NCI-H524 treated with DMSO at 0.1 percent for 48 hours (cell line): ENCODE results near the gene SNRPB2.
A peak's percentile ranks its signal among the peaks of the same experiment; 100 is the strongest.

Experiments
- DNase-seq: peaks from one replicate; lab custom pipeline; 2025; lab: John Stamatoyannopoulos, UW

The SNRPB2 gene

DNA sequence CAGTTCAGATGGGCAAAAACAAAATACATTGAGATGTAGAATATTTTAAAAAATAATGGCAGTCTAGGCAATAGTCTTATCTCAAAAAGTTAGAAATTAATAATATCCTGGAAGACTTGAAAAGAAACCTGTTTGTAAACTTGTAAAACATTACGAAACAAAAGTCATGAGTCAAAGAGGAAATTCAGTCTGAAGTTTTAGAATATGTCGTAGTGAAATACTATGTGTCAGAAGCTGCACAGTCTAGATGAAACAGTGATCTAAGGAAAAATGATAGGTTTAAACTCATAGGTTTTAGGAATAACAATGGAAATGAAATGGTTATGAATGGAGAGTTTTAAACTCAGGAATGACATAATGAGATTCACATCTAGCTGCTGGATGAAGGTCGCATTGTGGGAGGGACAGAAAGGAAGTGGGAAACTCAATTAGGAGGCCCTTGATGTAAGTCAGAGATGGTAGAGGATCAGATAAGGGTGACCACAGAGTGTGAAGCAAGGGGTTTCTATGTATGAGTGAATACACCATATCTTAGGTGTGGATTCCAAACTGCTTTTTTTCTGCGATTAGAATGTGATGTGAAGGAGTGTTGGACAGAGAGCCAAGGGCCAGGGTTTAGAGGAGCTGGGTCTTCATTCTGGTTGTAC lies 2.8 kb downstream of the SNRPB2 start:
- no peak for DNase-seq

DNA sequence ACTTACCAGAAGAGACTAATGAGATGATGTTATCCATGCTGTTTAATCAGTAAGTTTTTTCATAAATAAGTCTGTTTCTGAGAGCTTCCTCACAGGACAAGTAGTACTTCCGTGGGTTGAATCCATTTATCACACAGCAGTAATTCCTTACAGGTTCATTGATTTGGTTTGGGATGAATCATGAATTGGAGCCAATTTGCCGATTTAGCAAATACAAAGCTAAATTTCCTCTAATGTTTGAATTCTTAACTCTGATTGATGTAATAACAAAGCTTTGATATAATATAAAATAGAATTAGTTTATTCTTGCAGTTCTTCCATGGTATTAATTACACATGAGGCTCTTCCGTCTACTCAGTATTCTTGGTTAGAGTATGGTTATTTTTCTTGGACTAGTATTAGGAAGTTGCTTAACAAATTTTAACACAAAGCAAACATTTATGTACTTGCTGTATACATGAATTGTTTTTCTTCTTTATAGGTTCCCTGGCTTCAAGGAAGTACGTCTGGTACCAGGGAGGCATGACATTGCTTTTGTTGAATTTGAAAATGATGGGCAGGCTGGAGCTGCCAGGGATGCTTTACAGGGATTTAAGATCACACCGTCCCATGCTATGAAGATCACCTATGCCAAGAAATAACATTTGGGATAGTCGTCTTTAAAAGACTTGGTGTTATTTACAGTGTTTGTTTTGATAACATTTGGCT lies 10.7 kb downstream of the SNRPB2 start:
- no peak for DNase-seq

DNA sequence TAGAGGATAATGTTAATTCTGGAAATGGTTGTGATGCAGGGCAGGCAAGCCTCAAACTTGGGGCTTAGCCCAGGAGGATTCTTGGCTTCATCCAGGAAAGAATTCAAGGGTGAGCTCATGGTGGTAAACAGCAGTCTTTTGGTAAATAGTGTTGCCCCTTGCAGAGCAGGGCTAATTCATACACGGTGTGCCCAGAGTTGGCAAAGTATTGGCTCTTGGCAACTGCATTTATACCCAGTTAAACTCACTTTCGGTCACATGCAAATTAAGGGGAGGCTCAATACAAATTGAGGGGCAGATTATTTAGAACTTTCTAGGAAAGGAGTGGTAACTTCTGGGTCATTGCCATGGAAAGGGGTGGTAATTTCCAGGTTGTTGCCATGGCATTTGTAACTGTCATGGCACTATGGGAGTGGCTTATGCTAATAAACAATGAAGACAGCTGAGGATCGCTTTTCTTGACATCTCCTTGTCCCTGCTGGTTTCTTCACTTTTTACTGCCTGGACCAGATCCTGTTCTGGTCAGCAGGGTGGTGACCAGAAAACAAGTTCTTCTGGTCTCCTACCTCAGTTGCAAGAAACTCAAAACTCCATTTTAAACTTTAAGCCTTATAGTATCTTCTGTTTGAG lies 14.5 kb downstream of the SNRPB2 start:
- DNase-seq: no peak

DNA sequence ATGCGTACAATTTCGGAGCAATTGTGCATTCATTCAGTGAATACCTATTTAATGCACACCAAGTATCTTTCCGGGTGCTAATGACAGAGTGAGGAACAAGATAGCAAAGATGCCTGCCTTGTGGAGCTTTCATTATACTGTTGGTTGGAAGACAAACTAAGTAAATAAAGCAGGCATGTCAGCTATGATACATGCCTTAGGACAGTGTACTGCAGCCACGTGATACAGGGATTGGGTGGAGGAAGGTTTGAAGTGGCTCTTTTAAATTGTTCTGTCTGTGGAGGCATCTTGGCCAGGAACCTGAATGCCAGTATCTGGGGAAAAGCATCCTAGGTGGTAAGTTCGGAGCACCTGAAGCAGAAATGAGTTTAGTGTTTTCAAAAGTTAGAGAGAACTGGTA lies 15.4 kb downstream of the SNRPB2 start:
- no peak for DNase-seq

DNA sequence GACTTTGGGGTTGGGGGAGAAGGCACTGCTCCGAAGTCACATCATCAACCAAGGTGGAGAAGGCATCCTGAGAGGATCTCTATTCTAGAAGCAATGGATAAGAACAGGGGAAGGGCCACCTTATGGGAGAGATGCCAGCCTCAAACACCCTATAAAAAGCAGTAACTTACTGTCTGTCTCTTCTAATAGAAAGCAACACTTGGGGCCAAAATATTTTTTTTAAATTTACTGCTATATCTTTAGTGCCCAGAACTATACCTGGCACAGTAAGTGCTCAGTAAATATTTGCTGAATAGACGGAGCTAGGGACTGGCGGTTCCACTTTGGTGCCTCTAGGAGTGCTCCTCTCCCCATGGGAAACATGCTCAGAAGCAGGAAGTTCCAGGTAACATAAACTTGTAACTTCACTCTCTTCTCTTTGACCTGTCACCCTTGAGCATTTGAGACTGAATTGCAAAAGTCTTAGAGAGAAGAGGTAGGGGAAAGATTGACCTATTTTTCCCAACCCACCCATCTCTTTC lies 17.5 kb downstream of the SNRPB2 start:
- DNase-seq: no peak

DNA sequence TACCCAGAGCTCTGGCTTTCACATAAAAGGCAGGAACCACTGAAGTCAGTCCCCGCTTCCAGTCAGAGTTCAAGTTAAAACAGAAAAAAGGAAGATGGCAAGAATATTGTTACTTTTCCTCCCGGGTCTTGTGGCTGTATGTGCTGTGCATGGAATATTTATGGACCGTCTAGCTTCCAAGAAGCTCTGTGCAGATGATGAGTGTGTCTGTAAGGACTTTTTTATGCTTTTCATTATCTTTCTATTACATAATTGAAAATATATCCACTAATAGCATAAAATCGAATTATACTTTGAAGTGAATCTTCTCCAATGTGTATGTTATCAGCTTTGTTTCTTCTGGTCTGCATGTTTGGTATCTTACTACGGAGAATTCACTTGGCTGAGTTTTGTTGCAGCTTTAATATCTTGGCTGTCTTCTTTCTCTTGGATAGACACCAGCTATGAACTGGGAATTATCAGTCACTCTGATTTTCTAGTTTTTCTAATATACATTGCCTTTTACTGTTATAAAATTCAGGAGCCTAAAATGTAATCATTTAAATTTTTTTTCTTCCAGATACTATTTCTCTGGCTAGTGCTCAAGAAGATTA lies 18.6 kb downstream of the SNRPB2 start, which contains the start of gene OTOR:
Gene OTOR (plus strand): TSS at position 51 of the 593 bp plus-strand sequence. CDS start 44 bp downstream, at position 95.
- no peak for DNase-seq

DNA sequence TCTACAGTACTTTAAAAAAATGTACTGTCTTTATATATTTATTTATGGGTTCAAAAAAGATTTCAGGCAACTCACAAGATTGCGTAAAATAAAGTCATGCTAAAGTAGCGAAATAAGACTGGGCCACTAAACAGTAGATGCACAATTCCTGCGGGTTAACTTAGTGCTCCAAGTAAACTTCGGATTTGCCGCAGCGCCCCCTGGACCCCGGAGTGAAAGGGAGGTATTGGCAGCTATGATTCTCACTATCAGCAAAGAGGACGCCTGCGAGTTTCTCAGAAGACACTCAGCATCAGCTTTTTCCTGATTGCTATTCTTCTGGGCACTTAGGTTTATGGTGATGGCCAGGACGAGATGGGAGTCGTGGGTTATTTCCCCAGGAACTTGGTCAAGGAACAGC lies 19.7 kb downstream of the SNRPB2 start:
- no peak for DNase-seq

DNA sequence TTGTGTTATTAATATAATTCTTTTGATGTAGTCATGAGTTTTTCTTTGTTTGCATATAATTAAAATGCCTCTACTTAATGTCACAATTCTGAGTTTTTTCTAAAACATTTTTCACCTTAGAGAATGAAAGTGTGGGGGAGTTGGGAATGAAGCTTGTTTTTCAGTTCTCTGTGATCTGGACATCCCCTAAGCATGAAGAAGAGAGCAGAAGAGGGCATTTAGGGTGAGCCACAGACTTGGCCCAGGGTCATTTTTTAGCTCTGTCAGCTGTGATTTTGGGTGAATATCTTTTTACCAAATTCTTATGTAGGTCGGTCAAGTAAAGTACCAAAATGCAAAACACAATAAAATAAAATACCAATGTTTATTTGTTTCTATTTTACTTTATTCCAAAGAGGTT lies 22.3 kb downstream of the SNRPB2 start:
- DNase-seq: no peak

DNA sequence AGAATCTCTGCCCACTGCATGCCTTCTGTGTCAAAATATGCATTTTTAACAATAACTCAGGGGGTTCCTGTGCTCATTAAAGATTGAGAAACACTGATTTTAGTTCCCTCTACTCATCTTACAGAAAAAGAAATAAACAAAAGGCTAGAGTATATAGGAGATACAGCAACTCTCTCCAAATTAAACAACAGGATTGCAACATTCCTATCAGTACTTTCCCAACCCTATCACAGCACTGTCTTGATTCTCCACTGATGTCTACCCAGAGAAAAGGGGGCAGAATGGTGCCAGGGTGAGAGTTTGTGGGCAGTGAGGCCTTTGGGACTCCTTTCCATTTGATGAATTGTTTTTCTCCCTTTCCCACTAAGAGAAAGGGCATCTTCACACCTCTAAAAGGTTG lies 23.1 kb downstream of the SNRPB2 start:
- DNase-seq: no peak

DNA sequence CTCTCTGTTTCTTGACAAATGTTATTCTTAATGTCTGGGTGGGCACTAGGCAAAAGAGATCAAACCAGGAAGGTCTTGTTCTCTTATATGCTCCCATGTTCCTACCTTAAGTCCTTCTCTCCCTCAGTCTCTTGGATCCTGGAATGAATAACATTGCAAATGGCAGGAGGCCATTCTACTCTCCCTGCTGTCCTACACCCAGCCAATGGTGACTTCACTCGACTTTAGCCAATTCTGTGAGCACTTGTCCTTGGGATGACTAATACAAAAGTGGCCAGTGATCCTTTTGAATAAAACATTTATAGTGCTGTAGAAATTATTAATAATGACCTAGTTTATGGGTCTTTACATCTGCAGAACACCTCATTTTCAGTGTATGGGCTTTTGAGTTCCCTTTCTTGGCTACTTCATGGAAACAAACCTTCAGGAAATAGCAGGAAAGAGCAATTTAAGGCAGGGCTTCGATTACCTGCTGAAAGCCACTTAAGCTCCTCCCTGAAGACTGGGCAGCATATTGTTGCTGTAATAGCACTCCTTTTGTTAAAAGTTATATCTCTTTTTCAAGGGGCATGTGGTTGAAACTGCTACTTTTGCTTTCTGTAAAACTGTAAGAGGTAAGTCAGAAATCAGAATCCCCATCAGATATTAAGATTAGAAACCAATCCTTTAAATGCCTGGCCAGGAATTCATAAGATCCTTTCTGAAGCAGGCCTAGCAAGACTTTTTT lies 28.8 kb downstream of the SNRPB2 start:
- no peak for DNase-seq

DNA sequence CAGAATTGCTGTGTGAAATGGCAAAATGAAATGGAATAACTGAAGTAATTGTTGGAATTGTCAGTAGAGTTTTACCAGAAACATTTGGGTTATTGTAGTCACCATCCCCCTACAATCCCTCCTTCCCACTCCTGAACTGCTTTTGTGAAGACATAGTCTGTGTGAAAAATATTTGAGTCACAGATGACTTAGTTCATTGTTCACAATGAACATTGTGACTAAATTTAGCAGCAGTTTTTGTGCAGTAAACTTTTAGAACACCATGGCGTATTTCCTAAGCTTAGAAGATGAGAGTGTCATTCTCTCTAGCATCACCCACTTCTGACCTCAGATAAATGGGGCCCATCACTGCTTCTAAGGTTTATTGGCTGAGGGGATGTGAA lies 29.3 kb downstream of the SNRPB2 start:
- DNase-seq: no peak

DNA sequence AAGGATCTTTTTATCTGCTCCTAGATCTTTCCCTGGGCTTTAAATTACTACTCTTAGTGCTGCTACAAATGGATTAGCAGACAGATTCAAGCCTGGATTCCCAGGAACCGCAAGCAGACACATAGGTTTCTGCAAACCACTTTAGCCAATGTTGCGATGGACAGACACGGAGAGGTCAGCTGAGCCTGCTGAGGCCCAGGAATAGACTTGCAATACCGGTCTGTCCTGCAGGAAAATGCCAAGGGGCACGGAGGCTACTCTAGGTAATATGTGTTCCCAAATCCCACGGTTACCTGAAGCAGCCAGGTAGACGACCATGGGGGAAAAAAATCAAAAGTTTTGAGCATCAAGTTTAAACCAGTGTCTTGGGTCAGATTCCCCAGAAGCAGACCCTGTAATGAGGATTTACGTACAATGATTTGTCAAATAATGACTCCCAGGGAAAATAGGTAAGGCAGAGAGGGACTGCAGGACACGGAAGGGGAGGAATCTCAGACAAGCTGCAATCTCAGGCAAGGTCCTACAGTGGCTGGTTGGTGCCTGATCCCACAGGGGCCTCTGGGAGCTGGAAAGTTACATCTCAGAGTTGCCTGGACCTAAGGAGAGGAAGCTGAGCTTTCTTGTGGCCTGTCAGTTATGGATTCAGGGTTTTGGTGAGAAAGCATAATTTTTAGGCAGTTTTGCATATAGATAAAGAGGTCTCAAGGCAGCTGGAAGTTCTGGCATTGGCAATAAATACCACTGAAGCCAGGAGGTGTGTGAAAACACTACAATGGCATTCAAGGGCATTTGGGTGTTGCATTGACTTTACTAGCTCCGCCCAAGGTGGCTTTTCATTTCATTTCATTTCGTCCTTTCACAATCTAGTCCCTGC lies 30.8 kb downstream of the SNRPB2 start:
- no peak for DNase-seq

DNA sequence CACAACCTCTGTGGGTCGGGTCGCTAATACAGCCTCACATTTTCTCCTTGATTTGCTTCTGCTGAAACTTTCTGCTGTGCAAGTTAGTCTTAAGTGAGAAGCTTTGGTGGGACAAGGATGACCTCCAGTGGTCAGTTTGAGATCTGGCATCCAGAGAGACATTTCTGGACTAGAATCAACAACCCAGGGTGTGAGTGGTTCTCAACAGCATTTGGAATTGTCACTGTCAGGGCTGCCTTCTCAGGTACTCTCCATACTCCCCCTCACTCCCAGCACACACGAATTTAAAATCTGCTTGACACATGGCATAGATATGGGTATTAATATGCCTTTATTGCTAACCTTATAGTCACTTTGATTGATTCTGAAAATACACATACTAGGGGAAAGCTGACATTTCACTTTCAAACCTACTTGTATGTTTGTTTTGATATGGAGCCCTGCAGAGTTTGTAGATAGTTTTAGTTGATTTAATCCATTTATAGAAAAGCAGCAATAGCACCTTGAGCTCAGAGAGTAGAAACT lies 31.5 kb downstream of the SNRPB2 start:
- DNase-seq: peak; percentile 35

DNA sequence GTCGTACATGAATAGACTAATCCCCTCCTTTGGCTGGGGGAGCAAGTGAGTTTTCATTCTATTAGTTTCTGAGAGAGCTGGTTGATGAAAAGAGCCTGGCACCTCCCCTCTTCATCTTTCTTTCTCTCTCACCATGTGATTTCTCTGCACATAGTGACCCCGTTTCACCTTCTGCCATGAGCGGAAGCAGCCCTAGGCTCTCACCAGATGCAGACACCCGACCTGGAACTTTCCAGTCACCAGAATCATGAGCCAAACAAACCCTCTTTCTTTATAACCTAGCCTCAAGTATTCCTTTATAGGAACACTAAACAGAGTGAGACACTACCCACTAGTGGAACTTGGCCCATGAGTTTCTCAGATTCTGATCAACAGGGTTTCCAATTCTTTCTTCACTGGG lies 34.7 kb downstream of the SNRPB2 start:
- DNase-seq: no peak

DNA sequence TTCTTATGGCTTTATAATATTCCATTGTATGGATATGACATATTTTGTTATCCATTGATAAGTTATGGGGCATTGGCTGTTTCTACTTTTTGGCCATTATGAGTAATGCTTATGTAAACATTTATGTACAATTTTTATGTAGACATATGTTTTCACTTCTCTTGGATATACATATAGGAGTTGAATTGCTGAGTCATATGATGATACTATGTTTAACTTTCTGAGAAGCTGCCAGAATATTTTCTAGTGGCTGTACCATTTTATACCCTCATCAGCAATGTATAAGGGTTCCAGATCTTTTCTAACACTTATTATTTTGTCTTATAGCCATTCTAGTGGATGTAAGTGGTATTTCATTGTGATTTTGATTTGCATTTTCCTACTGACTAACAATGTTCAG lies 41.4 kb downstream of the SNRPB2 start:
- no peak for DNase-seq

DNA sequence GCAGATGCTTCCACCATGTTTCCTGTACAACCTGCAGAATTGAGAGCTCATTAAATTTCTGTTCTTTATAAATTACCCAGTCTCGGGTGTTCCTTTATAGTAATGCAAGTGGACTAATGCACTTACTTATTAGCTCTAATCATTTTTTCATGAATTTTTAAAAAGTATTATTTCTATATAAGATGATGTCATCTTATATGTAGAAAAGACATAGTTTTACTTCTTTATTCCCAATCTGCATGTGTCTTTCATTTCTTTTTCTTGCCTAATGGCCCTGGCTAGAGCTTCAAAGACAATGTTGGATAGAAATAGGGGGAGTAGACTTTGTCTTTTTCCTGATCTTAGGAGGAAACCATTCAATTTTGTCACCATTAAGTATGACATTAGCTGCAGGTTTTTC lies 46.1 kb downstream of the SNRPB2 start:
- DNase-seq: no peak

DNA sequence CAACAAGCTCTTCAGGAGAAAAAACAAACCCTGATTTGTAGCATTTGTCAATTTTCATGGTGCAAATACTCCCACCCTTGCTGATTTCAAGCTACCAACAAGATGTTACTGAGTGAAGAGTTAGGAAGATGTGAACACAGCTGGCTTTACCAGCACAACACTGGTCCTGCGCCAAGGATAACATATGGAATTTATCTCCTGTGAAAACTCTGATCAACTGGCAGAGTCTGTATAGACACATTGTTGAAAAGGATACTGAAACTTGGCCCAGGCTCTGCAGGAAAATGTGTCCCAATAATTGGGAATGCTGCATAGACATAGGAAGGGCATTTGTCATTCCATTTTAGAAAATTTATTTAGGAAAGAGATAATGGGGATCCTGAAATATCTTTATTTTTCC lies 47.3 kb downstream of the SNRPB2 start:
- DNase-seq: no peak

DNA sequence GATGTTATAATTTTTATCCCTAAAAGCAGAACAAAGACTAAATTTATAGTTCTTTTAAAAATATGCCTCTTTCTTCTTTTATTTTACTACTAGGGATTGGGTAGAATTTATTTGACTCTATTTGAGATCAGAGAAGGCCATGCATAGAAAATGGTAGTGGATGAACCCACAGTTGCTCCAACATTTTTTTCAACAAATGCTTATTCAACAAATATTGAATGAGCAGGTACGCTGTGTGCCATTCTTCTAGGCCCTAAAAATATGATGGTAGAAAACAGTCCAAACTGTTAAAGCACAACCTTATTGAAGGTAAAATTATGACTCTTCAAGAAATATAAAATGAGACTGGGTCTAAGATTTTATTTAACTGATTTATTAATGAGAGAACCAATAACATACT lies 48.3 kb downstream of the SNRPB2 start:
- no peak for DNase-seq

DNA sequence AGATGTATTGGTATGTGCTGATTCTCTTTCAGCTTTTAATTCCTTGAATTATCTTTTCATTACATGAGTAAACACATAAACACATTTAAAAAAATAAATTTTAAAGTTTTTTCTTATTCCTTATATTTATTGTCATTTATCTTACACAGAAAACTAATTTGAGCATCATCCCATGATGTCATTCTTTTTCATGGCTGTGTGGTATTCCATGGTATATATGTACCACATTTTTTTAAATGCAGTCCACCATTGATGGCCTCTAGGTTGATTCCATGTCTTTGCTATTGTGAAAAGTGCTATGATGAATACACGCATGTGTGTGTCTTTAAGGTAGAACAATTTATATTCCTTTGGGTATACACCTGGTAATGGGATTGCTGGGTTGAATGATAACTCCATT lies 51.7 kb downstream of the SNRPB2 start:
- DNase-seq: no peak

DNA sequence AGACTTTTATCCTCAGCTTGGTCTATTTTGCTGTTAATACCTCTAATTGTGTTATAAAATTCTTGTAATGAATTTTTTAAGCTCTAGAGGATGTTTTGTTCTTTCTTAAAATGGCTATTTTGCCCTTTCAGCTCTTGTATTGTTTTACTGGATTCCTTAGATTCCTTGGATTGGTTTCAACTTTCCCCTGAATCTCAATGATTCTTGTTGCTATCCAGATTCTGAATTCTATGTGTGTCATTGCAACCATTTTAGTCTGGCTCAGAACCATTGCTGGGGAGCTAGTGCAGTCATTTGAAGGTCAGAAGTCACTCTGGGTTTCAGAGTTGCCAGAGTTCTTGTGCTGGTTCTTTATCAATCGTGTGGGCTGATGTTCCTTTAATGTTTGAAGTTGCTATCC lies 55.4 kb downstream of the SNRPB2 start:
- DNase-seq: no peak
